Mesendoderm (in vitro differentiated cells): Measurements from ENCODE around the gene ADAM8.

Experiments used
- DNase-seq: peaks from one replicate; pipeline ENCODE4 v3.0.0; 2013
- H2AK5ac ChIP-seq: 2 replicates; pipeline ENCODE4 v1.6.1; 2013; ENCODE audit warnings: low read length, inconsistent platforms
- H2BK120ac ChIP-seq: 2 replicates; pipeline ENCODE4 v1.6.1; 2013; ENCODE audit warnings: low read depth, mild to moderate bottlenecking, low read length, moderate library complexity, mixed read lengths
- H2BK15ac ChIP-seq: replicated peaks from 2 replicates; pipeline ENCODE4 v1.6.1; 2013; ENCODE audit warnings: low read depth, mild to moderate bottlenecking, moderate library complexity
- H2BK5ac ChIP-seq: 2 replicates; pipeline ENCODE4 v1.6.1; 2013; ENCODE audit warnings: low read length, inconsistent platforms
- H3K18ac ChIP-seq: 2 replicates; pipeline ENCODE4 v1.6.1; 2013; ENCODE audit warnings: mild to moderate bottlenecking, low read length, mixed read lengths
- H3K23ac ChIP-seq: one replicate; pipeline ENCODE4 v1.6.1; 2013; ENCODE audit warnings: low read length
- H3K27ac ChIP-seq: 2 replicates; pipeline ENCODE4 v1.5.1; 2013; ENCODE audit warnings: low read depth, mild to moderate bottlenecking, inconsistent platforms, low read length, moderate library complexity
- H3K27me3 ChIP-seq: 2 replicates; pipeline ENCODE4 v1.6.1; 2013; ENCODE audit warnings: low read length, control low read depth, mild to moderate bottlenecking, inconsistent platforms; ENCODE audit not compliant: insufficient read depth, poor library complexity
- H3K36me3 ChIP-seq: 2 replicates; pipeline ENCODE4 v1.6.1; 2013; ENCODE audit warnings: low read length, inconsistent platforms; ENCODE audit not compliant: control insufficient read depth, insufficient read depth
- H3K4ac ChIP-seq: one replicate; pipeline ENCODE4 v1.6.1; 2013; ENCODE audit warnings: low read depth, mild to moderate bottlenecking, low read length, moderate library complexity
- H3K4me1 ChIP-seq: 2 replicates; pipeline ENCODE4 v1.6.1; 2013; ENCODE audit warnings: low read depth, low read length, inconsistent platforms; ENCODE audit not compliant: control insufficient read depth
- H3K4me2 ChIP-seq: 2 replicates; pipeline ENCODE4 v1.6.1; 2013; ENCODE audit warnings: low read length
- H3K4me3 ChIP-seq: 2 replicates; pipeline ENCODE4 v1.5.1; 2013; ENCODE audit warnings: mild to moderate bottlenecking, low read length
- H3K56ac ChIP-seq: one replicate; pipeline ENCODE4 v1.6.1; 2013; ENCODE audit warnings: low read length
- H3K79me1 ChIP-seq: 2 replicates; pipeline ENCODE4 v1.6.1; 2013; ENCODE audit warnings: low read length, inconsistent platforms
- H3K79me2 ChIP-seq: 2 replicates; pipeline ENCODE4 v1.6.1; 2013; ENCODE audit warnings: mild to moderate bottlenecking, low read length; ENCODE audit not compliant: control insufficient read depth, insufficient read depth
- H3K9ac ChIP-seq: 2 replicates; pipeline ENCODE4 v1.6.1; 2013; ENCODE audit warnings: low read length, inconsistent platforms
- H4K5ac ChIP-seq: one replicate; pipeline ENCODE4 v1.6.1; 2013; ENCODE audit warnings: low read length
- H4K8ac ChIP-seq: one replicate; pipeline ENCODE4 v1.6.1; 2013; ENCODE audit warnings: low read depth, mild to moderate bottlenecking, control low read depth, low read length, moderate library complexity
- WGBS: extraction: QIAGEN DNeasy Blood & Tissue Kit; methylation state at CpG from one replicate; pipeline ENCODE4 v1.1.7; 2013; ENCODE audit warnings: low lambda C conversion rate, missing lambda C conversion rate; ENCODE audit not compliant: insufficient coverage; ENCODE audit errors: extremely low coverage; 5-methylcytosine and 5-hydroxymethylcytosine counted together

ADAM8 gene

DNA sequence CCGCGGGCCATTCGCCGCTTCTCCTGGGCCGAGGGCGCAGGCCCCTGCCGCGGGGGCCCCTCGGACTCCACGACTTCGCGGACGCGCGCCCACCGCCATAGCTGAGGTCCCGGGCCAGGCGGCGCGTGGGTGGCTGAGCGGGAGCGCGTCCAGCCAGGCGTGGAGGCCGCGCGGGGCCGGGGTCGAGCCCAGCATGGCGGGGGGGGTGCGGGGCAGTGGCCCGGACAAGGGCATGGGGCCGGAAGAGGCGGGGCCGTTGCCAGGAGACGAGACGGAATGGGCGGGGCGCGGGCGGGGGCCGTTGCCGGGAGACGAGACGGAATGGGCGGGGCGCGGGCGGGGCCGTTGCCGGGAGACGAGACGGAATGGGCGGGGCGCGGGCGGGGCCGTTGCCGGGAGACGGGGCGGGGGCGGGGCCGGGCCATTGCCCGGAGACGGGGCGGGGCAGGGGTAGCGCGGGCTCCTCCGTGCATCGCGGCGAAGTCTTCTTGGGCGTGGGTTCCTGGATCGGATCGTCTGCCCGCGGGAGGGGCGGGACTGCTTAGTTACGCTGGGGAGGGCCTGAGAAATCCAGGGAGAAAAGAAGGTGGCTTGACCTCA, 14.8 kb downstream of the ADAM8 start:
- Histone ChIP-seq H2AK5ac (no peak overlapping the region), H4K8ac (no peak overlapping the region), H3K56ac (peak overlapping the region; percentile 84), H3K4ac (peak overlapping the region; percentile 66), H4K5ac (no peak overlapping the region), H3K23ac (no peak overlapping the region), H3K18ac (peak overlapping the region; percentile 93), H3K4me3 (peak overlapping the region; percentile 28), H3K79me2 (no peaks in the 10 kb centered on the region), H3K27ac (no peak overlapping the region), H3K9ac (peak overlapping the region; percentile 71), H3K36me3 (no peaks in the 10 kb centered on the region), H3K79me1 (no peaks in the 10 kb centered on the region), H3K27me3 (no peaks in the 10 kb centered on the region), H2BK120ac (no peak overlapping the region), H3K4me1 (no peaks in the 10 kb centered on the region), H3K4me2 (peak overlapping the region; percentile 40), H2BK5ac (no peak overlapping the region), H2BK15ac (no peak overlapping the region)
- WGBS = no CpG with 5 or more reads among the region's 79 CpGs
- peak; percentile 56 for DNase-seq

DNA sequence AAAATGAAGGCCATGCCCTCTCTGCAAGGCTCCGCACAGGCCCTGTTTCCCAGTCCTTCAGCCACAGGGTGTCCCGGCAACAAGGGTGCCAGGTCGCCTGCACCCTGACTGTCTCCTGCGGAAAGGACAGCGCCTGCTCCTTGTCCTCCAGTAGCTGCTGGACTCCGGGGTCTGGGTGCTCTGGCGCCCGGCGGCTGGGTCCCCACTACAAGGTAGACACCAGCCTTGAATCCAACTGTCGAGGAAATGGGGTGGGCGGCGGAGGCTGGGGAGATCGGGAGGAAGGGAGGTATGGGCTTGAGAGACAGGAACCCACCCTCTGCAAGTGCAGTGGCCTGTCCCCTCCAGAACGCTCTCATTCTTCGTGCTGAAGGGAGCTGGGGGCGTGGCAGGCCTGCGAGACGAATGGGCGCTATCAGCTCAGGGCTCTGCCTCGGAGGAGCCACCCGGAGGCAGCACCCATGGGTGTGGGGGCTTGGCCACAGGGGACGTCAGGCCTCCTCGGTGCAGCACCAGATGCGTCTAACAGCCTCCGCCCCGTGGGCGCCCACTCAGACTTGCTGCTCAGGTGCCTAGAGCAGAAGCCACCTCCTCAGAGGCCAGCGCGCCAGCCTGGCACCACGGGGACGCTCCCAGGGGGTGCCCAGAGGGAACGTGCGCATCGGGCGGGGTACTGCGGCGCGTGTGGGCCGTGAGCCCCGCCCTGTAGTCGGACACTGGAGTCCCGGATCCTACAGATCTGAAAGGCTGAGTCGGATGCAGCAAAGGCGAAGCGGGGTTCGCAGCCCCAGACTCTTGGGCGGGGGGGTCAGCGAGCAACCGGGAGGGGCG, 15.6 kb downstream of the ADAM8 start:
- no CpG with 5 or more reads among the region's 50 CpGs for WGBS
- H3K4me2 ChIP-seq = peak overlapping the region; percentile 74
- H3K23ac ChIP-seq = no peak overlapping the region
- DNase-seq = no peak
- H3K79me1 ChIP-seq = no peaks in the 10 kb centered on the region
- H2AK5ac ChIP-seq = no peak overlapping the region
- H2BK15ac ChIP-seq = no peak overlapping the region
- peak overlapping the region; percentile 93 for H3K18ac ChIP-seq
- no peak overlapping the region for H3K27ac ChIP-seq
- H3K27me3 ChIP-seq = no peaks in the 10 kb centered on the region
- H3K36me3 ChIP-seq = no peaks in the 10 kb centered on the region
- H4K5ac ChIP-seq = no peak overlapping the region
- H3K4me1 ChIP-seq = no peaks in the 10 kb centered on the region
- H3K9ac ChIP-seq = peak overlapping the region; percentile 71
- H3K56ac ChIP-seq = peak overlapping the region; percentile 84
- H4K8ac ChIP-seq = no peak overlapping the region
- H2BK120ac ChIP-seq = no peak overlapping the region
- no peak overlapping the region for H3K4me3 ChIP-seq
- H3K79me2 ChIP-seq = no peaks in the 10 kb centered on the region
- H2BK5ac ChIP-seq = no peak overlapping the region
- peak overlapping the region; percentile 66 for H3K4ac ChIP-seq

GRCh38 chr10:133259602-133259989, 17.1 kb downstream of the ADAM8 start:
- Histone ChIP-seq H3K4me3 (no peak overlapping the region), H2BK120ac (no peak overlapping the region), H3K4ac (no peak overlapping the region), H3K23ac (no peak overlapping the region), H4K5ac (no peak overlapping the region), H3K4me1 (no peaks in the 10 kb centered on the region), H4K8ac (no peak overlapping the region), H2BK5ac (no peak overlapping the region), H2BK15ac (no peak overlapping the region), H3K9ac (no peak overlapping the region), H3K56ac (no peak overlapping the region), H3K79me2 (no peaks in the 10 kb centered on the region), H3K18ac (no peak overlapping the region), H3K4me2 (no peak overlapping the region), H3K27ac (no peak overlapping the region), H2AK5ac (no peak overlapping the region), H3K27me3 (no peaks in the 10 kb centered on the region), H3K79me1 (no peaks in the 10 kb centered on the region), H3K36me3 (no peaks in the 10 kb centered on the region)
- DNase-seq = no peak
- no CpG with 5 or more reads among the region's 12 CpGs for WGBS

- no peak overlapping the region for H3K56ac ChIP-seq
- no peak overlapping the region for H2BK15ac ChIP-seq
- H3K4me3 ChIP-seq = no peak overlapping the region
- H4K8ac ChIP-seq = no peak overlapping the region
- H3K23ac ChIP-seq = no peak overlapping the region
- H4K5ac ChIP-seq = no peak overlapping the region
- H3K18ac ChIP-seq = no peak overlapping the region
- no peaks in the 10 kb centered on the region for H3K79me1 ChIP-seq
- DNase-seq = no peak
- H3K36me3 ChIP-seq = no peaks in the 10 kb centered on the region
- no CpG with 5 or more reads among the region's 24 CpGs for WGBS
- H3K27ac ChIP-seq = no peak overlapping the region
- no peak overlapping the region for H2BK120ac ChIP-seq
- H2AK5ac ChIP-seq = no peak overlapping the region
- no peaks in the 10 kb centered on the region for H3K4me1 ChIP-seq
- H3K4ac ChIP-seq = no peak overlapping the region
- H3K79me2 ChIP-seq = no peaks in the 10 kb centered on the region
- H3K4me2 ChIP-seq = no peak overlapping the region
- no peak overlapping the region for H2BK5ac ChIP-seq
- H3K9ac ChIP-seq = no peak overlapping the region
- no peaks in the 10 kb centered on the region for H3K27me3 ChIP-seq
These were observed 17.7 kb downstream of the ADAM8 start for GRCh38 chr10:133258818-133259601.

DNA sequence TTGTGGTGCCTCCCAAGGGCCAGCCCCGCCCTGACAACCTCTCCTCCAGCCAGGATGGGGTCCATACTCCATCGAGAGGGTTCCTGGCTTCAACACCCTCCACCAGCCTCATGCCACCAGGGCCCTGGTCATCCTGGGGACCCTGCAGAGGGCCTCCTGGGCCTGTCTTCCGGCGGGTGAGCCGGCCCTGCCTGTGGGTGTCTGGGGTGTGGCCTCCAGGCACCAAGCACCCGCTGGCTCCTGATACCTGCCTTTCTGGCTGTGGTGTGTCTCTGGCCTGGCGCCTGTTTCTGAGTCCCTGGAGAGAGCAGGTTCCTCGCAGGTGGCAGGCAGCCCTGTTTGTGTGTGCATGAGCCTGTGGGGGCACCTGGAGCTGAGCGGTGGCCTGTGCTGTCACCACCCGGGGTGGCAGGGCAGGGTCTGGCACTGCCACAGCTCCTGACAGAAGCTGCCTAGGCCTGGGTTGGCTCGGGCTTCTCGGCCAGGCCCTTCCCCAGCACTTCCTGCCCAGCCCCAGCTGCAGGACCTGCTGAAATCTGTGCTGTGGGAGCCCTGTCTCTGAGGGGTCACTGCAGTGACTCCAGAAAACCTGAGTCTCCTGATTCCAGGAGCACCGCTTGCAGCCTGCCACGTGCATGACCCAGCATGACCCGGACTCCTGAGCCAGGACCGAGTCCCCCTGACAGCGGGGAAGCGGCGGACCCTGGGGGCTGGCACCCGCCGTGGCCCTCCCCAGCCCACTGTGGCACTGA, 18.4 kb downstream of the ADAM8 start:
- Histone ChIP-seq H3K9ac (peak overlapping the region; percentile 57), H4K5ac (no peak overlapping the region), H2BK15ac (no peak overlapping the region), H3K4ac (no peak overlapping the region), H3K79me2 (no peaks in the 10 kb centered on the region), H3K4me1 (no peaks in the 10 kb centered on the region), H3K27me3 (no peaks in the 10 kb centered on the region), H3K27ac (no peak overlapping the region), H2AK5ac (no peak overlapping the region), H3K23ac (no peak overlapping the region), H3K79me1 (no peaks in the 10 kb centered on the region), H3K36me3 (no peaks in the 10 kb centered on the region), H3K18ac (no peak overlapping the region), H2BK120ac (no peak overlapping the region), H3K4me2 (no peak overlapping the region), H4K8ac (no peak overlapping the region), H3K4me3 (no peak overlapping the region), H3K56ac (peak overlapping the region; percentile 84), H2BK5ac (no peak overlapping the region)
- WGBS = no CpG with 5 or more reads among the region's 21 CpGs
- DNase-seq = no peak
